Activated CD8-positive, alpha-beta memory T cell treated with anti-CD3 and anti-CD28 coated beads, Interleukin-2, amount 50 U/mL, for 1 hour (primary cell): ENCODE data around the gene CCDC185.

ENCODE experiments used
- DNase-seq: peaks from one replicate; pipeline ENCODE4 v3.0.0-alpha.2; 2020; ENCODE audit errors: extremely low read depth

The CCDC185 gene

GRCh38 chr1:223393275-223394214, at the start of gene CCDC185:
TSS of gene CCDC185 (plus strand) at chr1:223393415. CDS start at chr1:223393476, 61 bp downstream.
- no peak for DNase-seq

GRCh38 chr1:223343692-223344091, 49.5 kb upstream of the CCDC185 start:
- no peak for DNase-seq

GRCh38 chr1:223344491-223344890, 48.7 kb upstream of the CCDC185 start:
- DNase-seq, result no peak

- DNase-seq, result no peak
These were observed 47.5 kb upstream of the CCDC185 start for GRCh38 chr1:223345720-223346119.

GRCh38 chr1:223346311-223346710, 46.9 kb upstream of the CCDC185 start:
- no peak for DNase-seq

GRCh38 chr1:223347583-223347982, 45.6 kb upstream of the CCDC185 start:
- DNase-seq, result no peak

- no peak for DNase-seq
These were observed 44.8 kb upstream of the CCDC185 start for GRCh38 chr1:223348439-223348838.

GRCh38 chr1:223349241-223349640, 44.0 kb upstream of the CCDC185 start:
- DNase-seq, result no peak

GRCh38 chr1:223350361-223350908, 42.8 kb upstream of the CCDC185 start:
- DNase-seq, result no peak

- DNase-seq, result no peak
These were observed 40.3 kb upstream of the CCDC185 start for GRCh38 chr1:223352944-223353343.

GRCh38 chr1:223353939-223354338, 39.3 kb upstream of the CCDC185 start:
- no peak for DNase-seq

- no peak for DNase-seq
These were observed 37.5 kb upstream of the CCDC185 start for GRCh38 chr1:223355699-223356098.

- no peak for DNase-seq
These were observed 34.4 kb upstream of the CCDC185 start for GRCh38 chr1:223358826-223359225.

GRCh38 chr1:223363057-223363855, 30.0 kb upstream of the CCDC185 start:
- DNase-seq, result no peak

GRCh38 chr1:223363856-223364684, 29.1 kb upstream of the CCDC185 start, which contains the start of gene SUSD4:
TSS of gene SUSD4 (minus strand) at chr1:223364176. CDS start at chr1:223363425, 751 bp downstream.
- peak; percentile 18 for DNase-seq

GRCh38 chr1:223364685-223365382, 28.4 kb upstream of the CCDC185 start:
- DNase-seq, result no peak

- no peak for DNase-seq
These were observed 19.1 kb upstream of the CCDC185 start for GRCh38 chr1:223374064-223374610.

GRCh38 chr1:223378754-223379153, 14.5 kb upstream of the CCDC185 start:
- DNase-seq, result no peak

- no peak for DNase-seq
These were observed 7.2 kb upstream of the CCDC185 start for GRCh38 chr1:223386013-223386412.

GRCh38 chr1:223390618-223391017, 2.6 kb upstream of the CCDC185 start:
- no peak for DNase-seq
